ENCODE results near the gene HNF1B. TPM values are rescaled to one million over a fixed set of nuclear protein-coding genes. Genes with fewer than 3 reads are reported as not detected.

Gene HNF1B
- total and polyA plus RNA-seq, 10 of the 15 experiments (the other 5 are each of a cell fraction or from before 2014, with no cell fraction given): 0.51 to 12.7 (median 1.9) TPM

DNA sequence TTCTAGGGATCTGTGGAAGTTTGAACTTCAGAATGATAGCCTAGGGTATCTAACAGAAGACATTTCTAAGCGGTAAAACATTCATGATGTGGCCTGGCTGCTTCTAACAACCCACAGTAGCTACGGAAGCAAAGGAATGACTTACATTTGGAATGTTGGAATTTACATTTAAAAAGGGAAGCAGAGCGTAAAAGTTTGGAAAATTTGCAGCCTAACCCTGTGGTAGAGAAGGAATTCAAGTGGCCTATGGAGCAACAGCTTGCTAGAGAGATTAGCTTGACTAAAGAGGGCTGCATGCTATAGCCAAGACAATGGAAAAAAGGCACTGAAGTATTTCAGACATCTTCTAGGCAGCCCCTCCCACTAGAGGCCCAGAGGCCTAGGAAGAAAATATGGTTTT, 50.1 kb downstream of the HNF1B start (continued):
- no peak for TF ChIP-seq MYB (IDR thresholded peaks at IDR 0.05; ENCODE audit: borderline replicate concordance, low read depth, low read length)

- SMC1A ChIA-PET (ENCODE audit: uncharacterized antibody, unreplicated experiment): no interaction called here
- POLR2A ChIA-PET: no interaction called here
- no peak for TF ChIP-seq POLR2AphosphoS5 (IDR thresholded peaks at IDR 0.05; ENCODE audit: low read length)
- TF ChIP-seq NRF1 (conservative IDR thresholded peaks at IDR 0.05; ENCODE audit: low read depth, low read length): no peak
- TF ChIP-seq, protein P1, sequence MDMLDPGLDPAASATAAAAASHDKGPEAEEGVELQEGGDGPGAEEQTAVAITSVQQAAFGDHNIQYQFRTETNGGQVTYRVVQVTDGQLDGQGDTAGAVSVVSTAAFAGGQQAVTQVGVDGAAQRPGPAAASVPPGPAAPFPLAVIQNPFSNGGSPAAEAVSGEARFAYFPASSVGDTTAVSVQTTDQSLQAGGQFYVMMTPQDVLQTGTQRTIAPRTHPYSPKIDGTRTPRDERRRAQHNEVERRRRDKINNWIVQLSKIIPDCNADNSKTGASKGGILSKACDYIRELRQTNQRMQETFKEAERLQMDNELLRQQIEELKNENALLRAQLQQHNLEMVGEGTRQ (IDR thresholded peaks at IDR 0.05; ENCODE audit: borderline replicate concordance, low read depth, low read length): no peak
- no peak for TF ChIP-seq POLR2A (IDR thresholded peaks at IDR 0.05; ENCODE audit: low read depth, low read length)
- TF ChIP-seq, protein P2, sequence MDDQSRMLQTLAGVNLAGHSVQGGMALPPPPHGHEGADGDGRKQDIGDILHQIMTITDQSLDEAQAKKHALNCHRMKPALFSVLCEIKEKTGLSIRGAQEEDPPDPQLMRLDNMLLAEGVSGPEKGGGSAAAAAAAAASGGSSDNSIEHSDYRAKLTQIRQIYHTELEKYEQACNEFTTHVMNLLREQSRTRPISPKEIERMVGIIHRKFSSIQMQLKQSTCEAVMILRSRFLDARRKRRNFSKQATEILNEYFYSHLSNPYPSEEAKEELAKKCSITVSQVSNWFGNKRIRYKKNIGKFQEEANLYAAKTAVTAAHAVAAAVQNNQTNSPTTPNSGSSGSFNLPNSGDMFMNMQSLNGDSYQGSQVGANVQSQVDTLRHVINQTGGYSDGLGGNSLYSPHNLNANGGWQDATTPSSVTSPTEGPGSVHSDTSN (IDR thresholded peaks at IDR 0.05; ENCODE audit: insufficient replicate concordance, low read depth, low read length): no peak
- TF ChIP-seq, protein P3, sequence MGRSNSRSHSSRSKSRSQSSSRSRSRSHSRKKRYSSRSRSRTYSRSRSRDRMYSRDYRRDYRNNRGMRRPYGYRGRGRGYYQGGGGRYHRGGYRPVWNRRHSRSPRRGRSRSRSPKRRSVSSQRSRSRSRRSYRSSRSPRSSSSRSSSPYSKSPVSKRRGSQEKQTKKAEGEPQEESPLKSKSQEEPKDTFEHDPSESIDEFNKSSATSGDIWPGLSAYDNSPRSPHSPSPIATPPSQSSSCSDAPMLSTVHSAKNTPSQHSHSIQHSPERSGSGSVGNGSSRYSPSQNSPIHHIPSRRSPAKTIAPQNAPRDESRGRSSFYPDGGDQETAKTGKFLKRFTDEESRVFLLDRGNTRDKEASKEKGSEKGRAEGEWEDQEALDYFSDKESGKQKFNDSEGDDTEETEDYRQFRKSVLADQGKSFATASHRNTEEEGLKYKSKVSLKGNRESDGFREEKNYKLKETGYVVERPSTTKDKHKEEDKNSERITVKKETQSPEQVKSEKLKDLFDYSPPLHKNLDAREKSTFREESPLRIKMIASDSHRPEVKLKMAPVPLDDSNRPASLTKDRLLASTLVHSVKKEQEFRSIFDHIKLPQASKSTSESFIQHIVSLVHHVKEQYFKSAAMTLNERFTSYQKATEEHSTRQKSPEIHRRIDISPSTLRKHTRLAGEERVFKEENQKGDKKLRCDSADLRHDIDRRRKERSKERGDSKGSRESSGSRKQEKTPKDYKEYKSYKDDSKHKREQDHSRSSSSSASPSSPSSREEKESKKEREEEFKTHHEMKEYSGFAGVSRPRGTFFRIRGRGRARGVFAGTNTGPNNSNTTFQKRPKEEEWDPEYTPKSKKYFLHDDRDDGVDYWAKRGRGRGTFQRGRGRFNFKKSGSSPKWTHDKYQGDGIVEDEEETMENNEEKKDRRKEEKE (IDR thresholded peaks at IDR 0.05): no peak
- no peak for TF ChIP-seq HDAC2 (IDR thresholded peaks at IDR 0.05)
- no peak for TF ChIP-seq ZNF24 (IDR thresholded peaks at IDR 0.05)
- no peak for TF ChIP-seq CHD1 (IDR thresholded peaks at IDR 0.05; ENCODE audit: low read depth, low read length)
- no peak for TF ChIP-seq NFYB (IDR thresholded peaks at IDR 0.05; ENCODE audit: insufficient read depth, low read depth, low read length)
- no peak for TF ChIP-seq SMARCA5 (IDR thresholded peaks at IDR 0.05)
- TF ChIP-seq ZBTB11 (CRISPR knock-in tag; IDR thresholded peaks at IDR 0.05): no peak
- no peak for TF ChIP-seq RAD21 (IDR thresholded peaks at IDR 0.05; ENCODE audit: insufficient read depth, low read depth, low read length)
- no peak for TF ChIP-seq KDM1A (IDR thresholded peaks at IDR 0.05; ENCODE audit: borderline replicate concordance)
Observed at GRCh38 chr17:37693328-37693727, 51.5 kb downstream of the HNF1B start.

More at GRCh38 chr17:37693328-37693727, 51.5 kb downstream of the HNF1B start:
- ATAC-seq (no peak), FAIRE-seq (no peak), DNase-seq (ENCODE audit: low read depth, low spot score) (no peak)
- no TSS peak for BruUV-seq (replicated peaks)
- Histone ChIP-seq H3K4me2 (ENCODE audit: control insufficient read depth, insufficient read depth) (no peak overlapping the region), H3K4me3 (no peak overlapping the region), H3K27ac (ENCODE audit: control insufficient read depth, insufficient read depth) (no peak overlapping the region), H3K4me1 (ENCODE audit: control insufficient read depth, insufficient read depth, low read length) (no peaks in the 10 kb centered on the region), H3K36me3 (ENCODE audit: control insufficient read depth in 2 of 2, insufficient read depth in 2 of 2, low read length in 1 of 2) (peaks cover 0 to 4% of the 10 kb centered on the region in 2 experiments; a peak in 2 of 4 replicates), H3K27me3 (replicated peaks in 1 of 2; ENCODE audit: control insufficient read depth in 2 of 2, insufficient read depth in 2 of 2, low read length in 1 of 2) (no peaks in the 10 kb centered on the region), H3K79me2 (ENCODE audit: control insufficient read depth, insufficient read depth, low read length) (no peaks in the 10 kb centered on the region), H3K9ac (ENCODE audit: control insufficient read depth, insufficient read depth, low read length) (no peak overlapping the region), H4K20me1 (ENCODE audit: control insufficient read depth, insufficient read depth) (no peaks in the 10 kb centered on the region), H3K9me3 (replicated peaks; ENCODE audit: control insufficient read depth, insufficient read depth, low read length) (no peaks in the 10 kb centered on the region), H2AFZ (ENCODE audit: control insufficient read depth, low read depth, low read length) (no peak overlapping the region)
- CTCF ChIA-PET: no interaction called here
- in situ Hi-C loops (cut with MboI) (no loop called here), intact Hi-C loops (cut with micrococcal nuclease; ENCODE audit: unreplicated experiment) (loop anchor here (10.0 kb wide), 1 partner anchor 49 kb away; the partner anchor contains the start of gene DDX52)
- RAD21 ChIA-PET (ENCODE audit: unreplicated experiment): no interaction called here
- 3% methylated on average over 5 of the region's 5 CpGs for WGBS (ENCODE audit: insufficient coverage, insufficient replicate concordance, low lambda C conversion rate, missing lambda C conversion rate)
